HFFc6 (cell line): ENCODE data around the gene PDLIM3. TPM values are rescaled to one million over a fixed set of nuclear protein-coding genes. Genes with fewer than 3 reads are reported as not detected.

Experiments used
- DNase-seq: peaks from one replicate; pipeline ENCODE4 v3.0.0-alpha.2; 2018
- H3K27ac Mint-ChIP-seq: 2 replicates; pipeline ENCODE4 v1.8.0; 2020; ENCODE audit warnings: mild to moderate bottlenecking, mixed read lengths
- H3K27me3 Mint-ChIP-seq: 2 replicates; pipeline ENCODE4 v1.8.0; 2021; ENCODE audit warnings: mild to moderate bottlenecking, moderate library complexity, mixed read lengths; ENCODE audit not compliant: insufficient read depth
- H3K36me3 Mint-ChIP-seq: 2 replicates; pipeline ENCODE4 v1.8.0; 2021; ENCODE audit warnings: low read depth, mixed read lengths
- H3K4me1 Mint-ChIP-seq: 2 replicates; pipeline ENCODE4 v1.8.0; 2020; ENCODE audit warnings: low read depth, mixed read lengths
- H3K4me3 Mint-ChIP-seq: 2 replicates; pipeline ENCODE4 v1.8.0; 2020; ENCODE audit warnings: mild to moderate bottlenecking, moderate library complexity, mixed read lengths
- H3K9me3 Mint-ChIP-seq: 2 replicates; pipeline ENCODE4 v1.8.0; 2020; ENCODE audit warnings: mild to moderate bottlenecking, mixed read lengths
- total RNA-seq, 6 experiments: library from RNA; stranded (reverse); fragmentation: NEBNext Ultra II Directional; extraction: Animal tissue kit (Norgen Biotek cat#: 25700); gene quantifications; 2 replicates in 1 of 6; 3 replicates in 5 of 6; pipeline ENCODE4 v1.2.3, GENCODE V29; 2021
- TF ChIP-seq, protein P1 (sequence below): fragments of 200-600 bp; sonication (generic); IDR thresholded peaks from 2 replicates; pipeline ENCODE4 v1.5.0; 2021; ENCODE audit warnings: antibody characterized with exemption, mild to moderate bottlenecking

Gene PDLIM3
- total RNA-seq, 6 experiments from 2014 or later, result not detected

- no peaks in the 10 kb centered on the region for H3K4me1 Mint-ChIP-seq
- H3K27me3 Mint-ChIP-seq, result peaks cover 6% of the 10 kb centered on the region; the same call in 1 of the 2 replicates
- TF ChIP-seq, protein P1, sequence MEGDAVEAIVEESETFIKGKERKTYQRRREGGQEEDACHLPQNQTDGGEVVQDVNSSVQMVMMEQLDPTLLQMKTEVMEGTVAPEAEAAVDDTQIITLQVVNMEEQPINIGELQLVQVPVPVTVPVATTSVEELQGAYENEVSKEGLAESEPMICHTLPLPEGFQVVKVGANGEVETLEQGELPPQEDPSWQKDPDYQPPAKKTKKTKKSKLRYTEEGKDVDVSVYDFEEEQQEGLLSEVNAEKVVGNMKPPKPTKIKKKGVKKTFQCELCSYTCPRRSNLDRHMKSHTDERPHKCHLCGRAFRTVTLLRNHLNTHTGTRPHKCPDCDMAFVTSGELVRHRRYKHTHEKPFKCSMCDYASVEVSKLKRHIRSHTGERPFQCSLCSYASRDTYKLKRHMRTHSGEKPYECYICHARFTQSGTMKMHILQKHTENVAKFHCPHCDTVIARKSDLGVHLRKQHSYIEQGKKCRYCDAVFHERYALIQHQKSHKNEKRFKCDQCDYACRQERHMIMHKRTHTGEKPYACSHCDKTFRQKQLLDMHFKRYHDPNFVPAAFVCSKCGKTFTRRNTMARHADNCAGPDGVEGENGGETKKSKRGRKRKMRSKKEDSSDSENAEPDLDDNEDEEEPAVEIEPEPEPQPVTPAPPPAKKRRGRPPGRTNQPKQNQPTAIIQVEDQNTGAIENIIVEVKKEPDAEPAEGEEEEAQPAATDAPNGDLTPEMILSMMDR, result no peak
These were observed 12.9 kb downstream of the PDLIM3 start for GRCh38 chr4:185522451-185522850.

GRCh38 chr4:185520119-185520518 is 15.2 kb downstream of the PDLIM3 start:
- no peaks in the 10 kb centered on the region for H3K4me1 Mint-ChIP-seq
- peaks cover 4% of the 10 kb centered on the region; the same call in 1 of the 2 replicates for H3K27me3 Mint-ChIP-seq
- H3K4me3 Mint-ChIP-seq, result no peak overlapping the region
- TF ChIP-seq, protein P1, result no peak
- DNase-seq, result no peak
- no peaks in the 10 kb centered on the region for H3K9me3 Mint-ChIP-seq
- no peaks in the 10 kb centered on the region for H3K36me3 Mint-ChIP-seq
- H3K27ac Mint-ChIP-seq, result no peak overlapping the region

More at GRCh38 chr4:185522451-185522850, 12.9 kb downstream of the PDLIM3 start:
- no peaks in the 10 kb centered on the region for H3K36me3 Mint-ChIP-seq
- no peak for DNase-seq
- no peak overlapping the region for H3K4me3 Mint-ChIP-seq
- H3K27ac Mint-ChIP-seq, result no peak overlapping the region
- H3K9me3 Mint-ChIP-seq, result peaks cover 11% of the 10 kb centered on the region; the same call in 1 of the 2 replicates

- H3K4me1 Mint-ChIP-seq, result peaks cover 6% of the 10 kb centered on the region
- DNase-seq, result no peak
- peaks cover 2% of the 10 kb centered on the region; the same call in 1 of the 2 replicates for H3K27me3 Mint-ChIP-seq
- H3K9me3 Mint-ChIP-seq, result no peaks in the 10 kb centered on the region
- H3K4me3 Mint-ChIP-seq, result no peak overlapping the region
- TF ChIP-seq, protein P1, result no peak
- H3K36me3 Mint-ChIP-seq, result no peaks in the 10 kb centered on the region
- H3K27ac Mint-ChIP-seq, result no peak overlapping the region
These were observed 16.8 kb downstream of the PDLIM3 start for GRCh38 chr4:185518494-185518893.

- Mint-ChIP-seq H3K27me3 (peaks cover 2% of the 10 kb centered on the region; the same call in 1 of the 2 replicates), H3K4me1 (peaks cover 10% of the 10 kb centered on the region), H3K36me3 (no peaks in the 10 kb centered on the region), H3K4me3 (no peak overlapping the region), H3K27ac (no peak overlapping the region), H3K9me3 (no peaks in the 10 kb centered on the region)
- no peak for DNase-seq
- TF ChIP-seq, protein P1, result no peak
These were observed 17.2 kb downstream of the PDLIM3 start for GRCh38 chr4:185518069-185518468.

DNA sequence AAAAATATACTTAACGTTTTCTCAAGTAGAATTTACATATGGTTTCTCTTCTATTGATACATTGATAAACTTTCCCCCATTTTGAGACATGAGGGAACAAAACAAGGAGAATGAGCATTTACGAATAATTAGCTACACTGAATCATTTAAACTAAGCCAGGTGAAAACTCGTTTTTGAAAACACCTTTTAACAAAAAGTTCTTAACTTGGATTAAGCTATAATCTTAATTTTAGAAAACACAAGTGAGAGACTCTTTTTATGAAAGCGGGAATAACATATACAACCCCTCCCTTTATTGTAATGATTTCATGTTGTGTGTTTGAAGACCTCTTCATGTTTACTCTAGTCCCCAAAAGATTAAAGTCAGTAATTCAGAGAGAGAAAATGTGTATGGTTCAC is 20.1 kb downstream of the PDLIM3 start:
- DNase-seq, result no peak
- H3K27me3 Mint-ChIP-seq, result peaks cover 2% of the 10 kb centered on the region; the same call in 1 of the 2 replicates
- peaks cover 25% of the 10 kb centered on the region for H3K4me1 Mint-ChIP-seq

More for the DNA sequence above, 20.1 kb downstream of the PDLIM3 start:
- no peaks in the 10 kb centered on the region for H3K9me3 Mint-ChIP-seq
- no peaks in the 10 kb centered on the region for H3K36me3 Mint-ChIP-seq
- no peak overlapping the region for H3K27ac Mint-ChIP-seq
- TF ChIP-seq, protein P1, result no peak
- H3K4me3 Mint-ChIP-seq, result no peak overlapping the region
